ENCODE measurements around the gene HTATIP2.

Gene HTATIP2

DNA sequence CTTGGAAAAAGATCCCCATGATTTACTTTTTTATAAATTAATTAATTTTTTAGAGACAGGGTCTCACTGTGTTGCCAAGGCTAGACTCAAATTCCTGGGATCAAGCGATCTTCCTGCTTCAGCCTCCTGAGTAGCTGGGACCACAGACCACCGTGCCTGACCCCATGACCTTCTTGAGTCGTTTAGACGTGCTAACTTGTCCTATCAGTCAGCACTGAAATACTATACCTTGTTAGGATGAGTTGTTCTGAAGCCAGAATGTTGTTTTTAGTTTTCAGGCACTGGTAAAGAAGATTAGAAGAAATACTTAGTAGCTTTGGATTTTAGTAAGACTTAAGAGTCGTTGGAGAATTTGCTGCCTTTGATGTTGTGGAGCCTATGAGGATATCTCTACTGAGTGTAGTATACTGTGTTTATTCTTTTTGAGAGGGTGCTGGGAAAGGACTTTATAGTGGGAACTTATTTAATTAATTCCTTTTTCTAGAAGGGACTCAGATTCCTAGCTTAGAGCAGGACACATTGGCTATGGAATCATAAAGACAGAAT, 8.6 kb downstream of the HTATIP2 start:
- Histone ChIP-seq H2BK12ac (ENCODE audit: low read length) (no peak overlapping the region), H3K79me2 (ENCODE audit: control insufficient read depth, insufficient read depth, low read length, poor library complexity) (no peaks in the 10 kb centered on the region), H2AFZ (ENCODE audit: insufficient read depth, low read length, poor library complexity) (no peak overlapping the region), H4K91ac (ENCODE audit: low read depth, low read length) (no peak overlapping the region), H4K12ac (ENCODE audit: low read depth, low read length) (no peak overlapping the region), H3K23ac (ENCODE audit: low read length) (no peak overlapping the region), H2AK5ac (ENCODE audit: low read length) (no peak overlapping the region), H3K4me3 (ENCODE audit: low read depth, low read length) (no peak overlapping the region), H3K27ac (ENCODE audit: low read depth, low read length) (no peak overlapping the region), H3K79me1 (ENCODE audit: low read length) (no peaks in the 10 kb centered on the region), H3K4me2 (ENCODE audit: low read length) (no peak overlapping the region), H2BK120ac (ENCODE audit: insufficient read depth, low read length, poor library complexity) (no peak overlapping the region), H3K36me3 (ENCODE audit: control insufficient read depth in 1 of 2, insufficient read depth in 2 of 2, low read length in 2 of 2) (peaks cover 2 to 3% of the 10 kb centered on the region in 2 experiments), H3K9me3 (ENCODE audit: insufficient read depth, low read depth, low read length) (no peaks in the 10 kb centered on the region), H3K4ac (ENCODE audit: low read depth, low read length) (no peak overlapping the region), H3K4me1 (ENCODE audit: control insufficient read depth in 1 of 2, insufficient read depth in 2 of 2, low read length in 2 of 2) (peaks cover 3% of the 10 kb centered on the region in 2 experiments), H4K8ac (ENCODE audit: low read depth, low read length) (no peak overlapping the region), H2BK5ac (ENCODE audit: low read depth, low read length, poor library complexity) (no peak overlapping the region), H3K14ac (ENCODE audit: low read length) (no peak overlapping the region), H3K9ac (ENCODE audit: low read length) (no peak overlapping the region), H3K27me3 (ENCODE audit: insufficient read depth, low read length) (no peaks in the 10 kb centered on the region), H3K18ac (ENCODE audit: low read length) (no peak overlapping the region)
- WGBS (ENCODE audit: extremely low coverage, insufficient coverage, insufficient read length): no CpG with 5 or more reads among the region's 5 CpGs
- no peak for DNase-seq

- Histone ChIP-seq H2BK5ac (ENCODE audit: low read depth, low read length, poor library complexity) (no peak overlapping the region), H3K79me1 (ENCODE audit: low read length) (no peaks in the 10 kb centered on the region), H2BK12ac (ENCODE audit: low read length) (no peak overlapping the region), H4K12ac (ENCODE audit: low read depth, low read length) (no peak overlapping the region), H3K4ac (ENCODE audit: low read depth, low read length) (no peak overlapping the region), H3K9ac (ENCODE audit: low read length) (no peak overlapping the region), H2AFZ (ENCODE audit: insufficient read depth, low read length, poor library complexity) (no peak overlapping the region), H3K4me2 (ENCODE audit: low read length) (no peak overlapping the region), H3K4me1 (ENCODE audit: control insufficient read depth in 1 of 2, insufficient read depth in 2 of 2, low read length in 2 of 2) (peaks cover 3% of the 10 kb centered on the region in 2 experiments), H4K8ac (ENCODE audit: low read depth, low read length) (no peak overlapping the region), H3K36me3 (ENCODE audit: control insufficient read depth in 1 of 2, insufficient read depth in 2 of 2, low read length in 2 of 2) (peaks cover 2 to 3% of the 10 kb centered on the region in 2 experiments), H2AK5ac (ENCODE audit: low read length) (no peak overlapping the region), H4K91ac (ENCODE audit: low read depth, low read length) (no peak overlapping the region), H3K23ac (ENCODE audit: low read length) (no peak overlapping the region), H3K79me2 (ENCODE audit: control insufficient read depth, insufficient read depth, low read length, poor library complexity) (no peaks in the 10 kb centered on the region), H3K18ac (ENCODE audit: low read length) (no peak overlapping the region), H3K14ac (ENCODE audit: low read length) (no peak overlapping the region), H2BK120ac (ENCODE audit: insufficient read depth, low read length, poor library complexity) (peak overlapping the region; percentile 2), H3K27me3 (ENCODE audit: insufficient read depth, low read length) (no peaks in the 10 kb centered on the region), H3K27ac (ENCODE audit: low read depth, low read length) (no peak overlapping the region), H3K4me3 (ENCODE audit: low read depth, low read length) (no peak overlapping the region), H3K9me3 (ENCODE audit: insufficient read depth, low read depth, low read length) (no peaks in the 10 kb centered on the region)
- no peak for DNase-seq
- WGBS (ENCODE audit: extremely low coverage, insufficient coverage, insufficient read length): no CpG with 5 or more reads among the region's 13 CpGs
These were observed 9.6 kb downstream of the HTATIP2 start for GRCh38 chr11:20373147-20373546.

DNA sequence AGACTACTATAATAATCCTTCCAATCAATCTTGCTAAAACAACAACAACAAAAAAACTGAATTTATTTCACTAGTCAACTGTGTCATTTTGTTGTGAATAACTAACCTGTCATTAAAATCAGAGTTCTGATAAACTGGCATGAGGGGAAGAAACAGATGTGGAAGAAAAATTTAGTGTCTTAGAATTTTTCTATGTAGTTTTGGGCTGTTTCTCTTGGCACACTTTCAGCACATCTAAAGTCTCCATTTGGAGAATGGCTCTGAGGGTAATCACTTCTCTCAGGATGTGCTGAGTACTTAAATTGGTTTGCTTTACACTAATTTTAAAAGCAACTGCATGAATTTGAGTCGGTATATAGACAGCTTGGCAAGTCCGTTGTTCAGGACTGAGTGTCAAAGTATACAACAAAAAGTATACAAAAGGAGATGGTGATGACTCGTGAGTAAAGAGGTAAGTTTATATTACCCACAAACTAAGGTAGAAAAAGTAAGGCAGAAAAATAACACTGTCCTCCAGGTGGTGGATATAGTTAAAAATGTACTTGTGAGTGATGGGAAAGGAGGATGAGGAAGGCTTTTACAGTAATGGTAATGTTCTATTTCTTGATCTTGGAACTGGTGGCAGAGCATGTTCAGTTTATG, 10.2 kb downstream of the HTATIP2 start:
- Histone ChIP-seq H3K79me1 (ENCODE audit: low read length) (no peaks in the 10 kb centered on the region), H3K23ac (ENCODE audit: low read length) (no peak overlapping the region), H3K9ac (ENCODE audit: low read length) (no peak overlapping the region), H4K12ac (ENCODE audit: low read depth, low read length) (no peak overlapping the region), H3K9me3 (ENCODE audit: insufficient read depth, low read depth, low read length) (no peaks in the 10 kb centered on the region), H3K4me1 (ENCODE audit: control insufficient read depth in 1 of 2, insufficient read depth in 2 of 2, low read length in 2 of 2) (peaks cover 3% of the 10 kb centered on the region in 2 experiments), H2AK5ac (ENCODE audit: low read length) (no peak overlapping the region), H4K91ac (ENCODE audit: low read depth, low read length) (no peak overlapping the region), H3K27ac (ENCODE audit: low read depth, low read length) (no peak overlapping the region), H3K36me3 (ENCODE audit: control insufficient read depth in 1 of 2, insufficient read depth in 2 of 2, low read length in 2 of 2) (peaks cover 4 to 7% of the 10 kb centered on the region in 2 experiments), H3K4me3 (ENCODE audit: low read depth, low read length) (no peak overlapping the region), H2BK120ac (ENCODE audit: insufficient read depth, low read length, poor library complexity) (no peak overlapping the region), H3K14ac (ENCODE audit: low read length) (no peak overlapping the region), H3K79me2 (ENCODE audit: control insufficient read depth, insufficient read depth, low read length, poor library complexity) (no peaks in the 10 kb centered on the region), H3K4ac (ENCODE audit: low read depth, low read length) (no peak overlapping the region), H3K4me2 (ENCODE audit: low read length) (no peak overlapping the region), H3K18ac (ENCODE audit: low read length) (no peak overlapping the region), H2AFZ (ENCODE audit: insufficient read depth, low read length, poor library complexity) (no peak overlapping the region), H3K27me3 (ENCODE audit: insufficient read depth, low read length) (no peaks in the 10 kb centered on the region), H4K8ac (ENCODE audit: low read depth, low read length) (no peak overlapping the region), H2BK5ac (ENCODE audit: low read depth, low read length, poor library complexity) (no peak overlapping the region), H2BK12ac (ENCODE audit: low read length) (no peak overlapping the region)
- DNase-seq: no peak
- no CpG with 5 or more reads among the region's 3 CpGs for WGBS (ENCODE audit: extremely low coverage, insufficient coverage, insufficient read length)

DNA sequence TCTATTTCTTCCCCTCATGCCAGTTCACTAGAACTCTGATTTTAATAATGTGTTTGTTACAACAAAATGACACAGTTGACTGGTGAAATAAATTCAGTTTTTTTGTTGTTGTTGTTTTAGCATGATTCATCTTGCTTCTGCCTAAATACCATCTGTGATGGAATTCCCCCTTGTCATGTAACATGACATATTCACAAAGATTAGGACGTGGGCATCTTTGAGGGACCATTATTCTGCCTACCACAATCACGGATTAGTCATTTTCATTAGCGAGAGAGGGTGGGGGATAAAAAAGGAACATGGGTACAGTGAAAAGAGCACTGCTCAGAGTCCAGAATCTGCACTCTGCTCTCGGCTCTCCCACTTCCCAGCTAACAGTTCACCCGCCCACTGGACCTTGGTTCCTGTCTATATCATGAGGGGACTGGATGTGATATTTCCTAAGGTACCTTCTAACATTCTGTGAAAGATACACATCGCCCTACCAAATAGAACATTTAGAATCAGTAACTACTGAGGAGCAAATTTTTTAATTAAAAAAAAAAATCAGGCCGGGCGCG, 11.3 kb downstream of the HTATIP2 start:
- DNase-seq: no peak
- H4K91ac ChIP-seq (ENCODE audit: low read depth, low read length): no peak overlapping the region
- H3K79me2 ChIP-seq (ENCODE audit: control insufficient read depth, insufficient read depth, low read length, poor library complexity): no peaks in the 10 kb centered on the region
- H3K4me2 ChIP-seq (ENCODE audit: low read length): no peak overlapping the region
- H3K18ac ChIP-seq (ENCODE audit: low read length): no peak overlapping the region
- no peak overlapping the region for H3K4ac ChIP-seq (ENCODE audit: low read depth, low read length)
- peaks cover 4 to 7% of the 10 kb centered on the region in 2 experiments for H3K36me3 ChIP-seq (ENCODE audit: control insufficient read depth in 1 of 2, insufficient read depth in 2 of 2, low read length in 2 of 2)
- H2BK120ac ChIP-seq (ENCODE audit: insufficient read depth, low read length, poor library complexity): no peak overlapping the region
- no peak overlapping the region for H2AFZ ChIP-seq (ENCODE audit: insufficient read depth, low read length, poor library complexity)
- H4K8ac ChIP-seq (ENCODE audit: low read depth, low read length): no peak overlapping the region
- no peak overlapping the region for H2AK5ac ChIP-seq (ENCODE audit: low read length)
- H3K9me3 ChIP-seq (ENCODE audit: insufficient read depth, low read depth, low read length): no peaks in the 10 kb centered on the region
- H3K79me1 ChIP-seq (ENCODE audit: low read length): no peaks in the 10 kb centered on the region
- no peak overlapping the region for H3K14ac ChIP-seq (ENCODE audit: low read length)
- H4K12ac ChIP-seq (ENCODE audit: low read depth, low read length): no peak overlapping the region
- WGBS (ENCODE audit: extremely low coverage, insufficient coverage, insufficient read length): no CpG with 5 or more reads among the region's 9 CpGs
- H3K27me3 ChIP-seq (ENCODE audit: insufficient read depth, low read length): no peaks in the 10 kb centered on the region
- no peak overlapping the region for H3K9ac ChIP-seq (ENCODE audit: low read length)
- H2BK12ac ChIP-seq (ENCODE audit: low read length): no peak overlapping the region
- H3K23ac ChIP-seq (ENCODE audit: low read length): no peak overlapping the region
- no peak overlapping the region for H3K27ac ChIP-seq (ENCODE audit: low read depth, low read length)
- H3K4me3 ChIP-seq (ENCODE audit: low read depth, low read length): no peak overlapping the region
- H2BK5ac ChIP-seq (ENCODE audit: low read depth, low read length, poor library complexity): no peak overlapping the region
- peaks cover 3% of the 10 kb centered on the region in 2 experiments for H3K4me1 ChIP-seq (ENCODE audit: control insufficient read depth in 1 of 2, insufficient read depth in 2 of 2, low read length in 2 of 2)
